Ectodermal cell (in vitro differentiated cells): ENCODE measurements around the gene BLOC1S1.

Experiments
- H3K27ac ChIP-seq: 2 replicates; pipeline ENCODE4 v1.7.0; 2013; ENCODE audit warnings: mild to moderate bottlenecking, low read depth, low read length; ENCODE audit not compliant: insufficient read depth, poor library complexity, severe bottlenecking
- H3K27me3 ChIP-seq: 2 replicates; pipeline ENCODE4 v1.7.0; 2013; ENCODE audit warnings: mild to moderate bottlenecking, low read length; ENCODE audit not compliant: insufficient read depth, control insufficient read depth, poor library complexity, severe bottlenecking
- H3K36me3 ChIP-seq: one replicate; pipeline ENCODE4 v1.7.0; 2013; ENCODE audit warnings: low read length; ENCODE audit not compliant: control insufficient read depth, insufficient read depth
- H3K4me1 ChIP-seq: one replicate; pipeline ENCODE4 v1.7.0; 2013; ENCODE audit warnings: low read length; ENCODE audit not compliant: control insufficient read depth, insufficient read depth
- H3K4me3 ChIP-seq: 2 replicates; pipeline ENCODE4 v1.7.0; 2013; ENCODE audit warnings: low read depth, low read length, control low read depth; ENCODE audit not compliant: insufficient read depth
- H3K9me3 ChIP-seq: 2 replicates; pipeline ENCODE4 v1.7.0; 2013; ENCODE audit warnings: mild to moderate bottlenecking, low read length, moderate library complexity; ENCODE audit not compliant: control insufficient read depth
- WGBS, 2 experiments: methylation state at CpG; one replicate each; pipeline ENCODE4 v1.1.7; 2013; ENCODE audit warnings: missing lambda C conversion rate in 2 of 2; 5-methylcytosine and 5-hydroxymethylcytosine counted together

BLOC1S1 gene

GRCh38 chr12:55737581-55738122 is 21.8 kb downstream of the BLOC1S1 start:
- 12 to 20% methylated on average over 2 to 4 of the region's 4 CpGs for WGBS, 2 experiments
- Histone ChIP-seq H3K36me3 (no peaks in the 10 kb centered on the region), H3K9me3 (no peaks in the 10 kb centered on the region), H3K4me3 (peak overlapping the region; percentile 63), H3K4me1 (peaks cover 20% of the 10 kb centered on the region), H3K27me3 (no peaks in the 10 kb centered on the region), H3K27ac (peak overlapping the region; percentile 68)

DNA sequence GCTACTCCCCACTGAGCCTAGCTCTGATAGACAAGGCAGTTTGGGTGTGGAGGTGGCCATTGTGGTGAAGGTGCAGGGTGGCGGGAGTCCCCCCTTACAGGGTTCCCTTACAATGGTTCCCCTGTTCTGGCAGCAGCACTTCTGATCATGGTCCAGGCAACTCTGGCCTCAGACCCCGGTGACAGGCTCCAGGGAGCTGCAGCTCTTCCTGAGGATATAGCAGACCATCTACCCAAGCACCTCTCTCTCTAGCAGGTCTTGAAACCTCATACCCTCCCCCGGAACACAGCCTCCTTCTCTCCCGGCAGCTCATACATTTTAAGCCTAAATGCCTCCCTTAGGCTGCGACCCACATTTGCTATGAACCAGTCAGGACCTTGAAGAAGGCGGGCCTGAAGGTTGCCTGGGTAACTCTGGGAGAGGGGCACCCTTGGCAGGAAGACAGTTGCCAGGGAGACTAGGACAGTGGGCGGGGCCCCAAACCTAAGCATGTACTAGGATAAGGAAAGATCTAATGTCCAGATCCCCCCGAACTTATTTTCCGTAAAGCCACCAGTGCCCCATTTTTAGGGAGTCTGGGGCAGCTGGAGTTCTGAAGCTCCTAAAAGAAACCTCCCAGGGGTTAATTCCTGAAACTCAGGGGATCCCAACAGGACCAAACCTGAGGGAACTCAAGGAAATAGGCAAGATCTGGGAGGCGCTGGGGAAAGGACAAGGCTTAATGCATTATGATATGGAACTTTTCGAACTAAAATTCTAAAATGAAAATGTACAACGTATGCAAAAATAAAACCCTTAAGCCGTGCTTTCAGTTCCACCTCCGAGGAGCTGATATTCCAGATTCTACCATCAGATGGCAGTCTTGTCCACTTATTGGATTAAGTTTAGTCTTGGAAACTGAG is 22.5 kb downstream of the BLOC1S1 start:
- no peaks in the 10 kb centered on the region for H3K27me3 ChIP-seq
- no peaks in the 10 kb centered on the region for H3K9me3 ChIP-seq
- peak overlapping the region; percentile 63 for H3K4me3 ChIP-seq
- H3K4me1 ChIP-seq: peaks cover 20% of the 10 kb centered on the region
- peak overlapping the region; percentile 68 for H3K27ac ChIP-seq
- WGBS, 2 experiments: 1% methylated on average over 14 of the region's 14 CpGs
- H3K36me3 ChIP-seq: no peaks in the 10 kb centered on the region

GRCh38 chr12:55739025-55739378 is 23.2 kb downstream of the BLOC1S1 start:
- Histone ChIP-seq H3K36me3 (no peaks in the 10 kb centered on the region), H3K4me1 (peaks cover 20% of the 10 kb centered on the region), H3K27me3 (no peaks in the 10 kb centered on the region), H3K27ac (peak overlapping the region; percentile 16), H3K4me3 (peak overlapping the region; percentile 63), H3K9me3 (no peaks in the 10 kb centered on the region)
- WGBS, 2 experiments: 79 to 95% methylated on average over 1 to 2 of the region's 2 CpGs

- Histone ChIP-seq H3K36me3 (no peaks in the 10 kb centered on the region), H3K4me1 (peaks cover 26% of the 10 kb centered on the region), H3K27ac (peak overlapping the region; percentile 68), H3K27me3 (no peaks in the 10 kb centered on the region), H3K4me3 (peak overlapping the region; percentile 32), H3K9me3 (no peaks in the 10 kb centered on the region)
- 26 to 41% methylated on average over 3 of the region's 3 CpGs for WGBS, 2 experiments
Measured at GRCh38 chr12:55741931-55742680, 26.3 kb downstream of the BLOC1S1 start.

GRCh38 chr12:55742719-55743405 is 27.0 kb downstream of the BLOC1S1 start, which contains the start of gene GDF11:
Gene GDF11, plus strand, starts transcription at chr12:55743122. Its CDS starts 195 bp downstream, at chr12:55743317.
- Histone ChIP-seq H3K36me3 (peaks cover 2% of the 10 kb centered on the region), H3K4me1 (peaks cover 27% of the 10 kb centered on the region), H3K27me3 (no peaks in the 10 kb centered on the region), H3K27ac (peak within 1 kb of the TSS; percentile 68), H3K4me3 (peak within 1 kb of the TSS; percentile 96), H3K9me3 (no peaks in the 10 kb centered on the region)
- WGBS, 2 experiments: 0% methylated on average over 27 to 32 of the region's 53 CpGs

DNA sequence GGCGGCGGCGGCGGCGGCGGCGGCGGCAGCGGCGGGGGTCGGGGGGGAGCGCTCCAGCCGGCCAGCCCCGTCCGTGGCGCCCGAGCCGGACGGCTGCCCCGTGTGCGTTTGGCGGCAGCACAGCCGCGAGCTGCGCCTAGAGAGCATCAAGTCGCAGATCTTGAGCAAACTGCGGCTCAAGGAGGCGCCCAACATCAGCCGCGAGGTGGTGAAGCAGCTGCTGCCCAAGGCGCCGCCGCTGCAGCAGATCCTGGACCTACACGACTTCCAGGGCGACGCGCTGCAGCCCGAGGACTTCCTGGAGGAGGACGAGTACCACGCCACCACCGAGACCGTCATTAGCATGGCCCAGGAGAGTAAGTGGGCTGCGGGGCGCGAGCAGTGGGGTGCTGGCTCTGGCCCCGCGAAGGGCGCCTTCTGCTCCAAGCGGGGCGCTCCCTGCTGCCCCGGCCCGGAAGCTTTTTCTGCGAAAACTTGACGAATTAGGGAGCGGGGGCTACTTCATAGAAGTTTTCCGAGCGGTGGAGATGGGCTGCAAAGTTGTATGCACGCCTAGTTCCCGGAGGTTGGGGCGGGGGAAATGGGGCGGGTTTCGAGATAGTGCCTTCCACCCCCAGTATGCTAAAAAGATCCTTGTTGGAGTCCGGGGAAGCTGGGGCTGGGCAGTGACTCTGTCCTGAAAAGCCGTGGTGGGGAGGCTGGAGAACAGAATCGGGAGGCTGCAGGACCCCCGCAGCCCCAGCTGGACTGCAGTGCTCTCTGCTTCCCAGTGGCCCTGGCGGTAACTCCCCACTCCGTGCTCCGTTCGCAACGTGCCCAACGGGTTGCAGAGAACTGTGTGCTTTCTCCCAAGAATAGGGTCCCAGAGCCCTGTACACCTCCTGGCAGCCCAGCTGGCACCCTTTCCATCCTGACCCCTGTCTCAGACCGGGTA is 27.8 kb downstream of the BLOC1S1 start:
- H3K4me1 ChIP-seq: peaks cover 35% of the 10 kb centered on the region
- H3K9me3 ChIP-seq: no peaks in the 10 kb centered on the region
- WGBS, 2 experiments: 0% methylated on average over 73 of the region's 73 CpGs
- H3K27me3 ChIP-seq: no peaks in the 10 kb centered on the region
- peak overlapping the region; percentile 40 for H3K27ac ChIP-seq
- peak overlapping the region; percentile 96 for H3K4me3 ChIP-seq
- peaks cover 9% of the 10 kb centered on the region for H3K36me3 ChIP-seq

GRCh38 chr12:55744340-55745030 is 28.6 kb downstream of the BLOC1S1 start:
- Histone ChIP-seq H3K36me3 (peaks cover 17% of the 10 kb centered on the region), H3K27me3 (no peaks in the 10 kb centered on the region), H3K4me1 (peaks cover 35% of the 10 kb centered on the region), H3K4me3 (peak overlapping the region; percentile 96), H3K27ac (peak overlapping the region; percentile 82), H3K9me3 (no peaks in the 10 kb centered on the region)
- 0% methylated on average over 10 to 11 of the region's 11 CpGs for WGBS, 2 experiments

GRCh38 chr12:55745361-55746173 is 29.7 kb downstream of the BLOC1S1 start:
- Histone ChIP-seq H3K4me1 (peaks cover 35% of the 10 kb centered on the region), H3K27me3 (no peaks in the 10 kb centered on the region), H3K4me3 (peak overlapping the region; percentile 96), H3K36me3 (peaks cover 26% of the 10 kb centered on the region), H3K9me3 (no peaks in the 10 kb centered on the region), H3K27ac (peak overlapping the region; percentile 82)
- 0% methylated on average over 11 to 12 of the region's 13 CpGs for WGBS, 2 experiments
